ENCODE measurements around the gene DNAJC8.

Gene DNAJC8

DNA sequence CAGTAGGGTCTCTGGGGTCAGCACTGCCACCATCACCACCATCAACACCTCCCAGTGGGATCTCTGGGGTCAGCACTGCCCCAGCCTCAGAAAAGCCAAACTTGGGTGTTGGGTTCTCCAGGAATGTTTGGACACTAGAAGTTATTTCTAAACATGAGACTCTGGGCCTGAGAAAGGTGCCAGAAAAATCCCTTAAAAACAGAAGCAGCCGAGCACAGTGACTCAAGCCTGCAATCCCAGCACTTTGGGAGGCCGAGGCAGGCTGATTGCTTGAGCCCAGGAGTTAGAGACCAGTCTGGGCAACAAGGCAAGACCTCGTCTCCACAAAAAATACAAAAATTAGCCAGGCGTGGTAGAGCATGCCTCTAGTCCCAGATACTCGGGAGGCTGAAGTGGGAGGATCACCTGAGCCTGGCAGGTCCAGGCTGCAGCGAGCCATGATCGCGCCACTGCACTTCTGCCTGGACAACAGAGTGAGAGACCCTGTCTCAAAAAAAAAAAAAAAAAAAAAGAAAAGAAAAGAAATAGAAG is 56.8 kb downstream of the DNAJC8 start:
- DNase-seq (ENCODE audit: extremely low spot score, insufficient read length, low read depth) (no peak), FAIRE-seq (no peak)

DNA sequence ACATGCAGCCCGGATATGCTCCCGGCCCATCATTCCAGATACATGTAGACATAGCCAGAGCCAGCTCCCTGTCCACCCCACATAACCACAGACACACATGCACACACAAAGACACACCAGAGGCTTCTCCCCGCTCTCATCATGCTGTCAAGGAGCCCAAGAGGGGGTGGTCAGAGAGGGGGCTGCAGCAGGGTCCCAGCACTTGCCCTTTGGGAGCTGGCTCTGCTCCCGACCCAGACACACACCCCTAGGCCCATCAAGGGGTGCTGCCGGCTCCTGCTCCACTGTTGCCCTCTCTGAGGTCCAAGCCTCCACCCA is 58.9 kb downstream of the DNAJC8 start:
- DNase-seq (ENCODE audit: extremely low spot score, insufficient read length, low read depth) (no peak), FAIRE-seq (no peak)

DNA sequence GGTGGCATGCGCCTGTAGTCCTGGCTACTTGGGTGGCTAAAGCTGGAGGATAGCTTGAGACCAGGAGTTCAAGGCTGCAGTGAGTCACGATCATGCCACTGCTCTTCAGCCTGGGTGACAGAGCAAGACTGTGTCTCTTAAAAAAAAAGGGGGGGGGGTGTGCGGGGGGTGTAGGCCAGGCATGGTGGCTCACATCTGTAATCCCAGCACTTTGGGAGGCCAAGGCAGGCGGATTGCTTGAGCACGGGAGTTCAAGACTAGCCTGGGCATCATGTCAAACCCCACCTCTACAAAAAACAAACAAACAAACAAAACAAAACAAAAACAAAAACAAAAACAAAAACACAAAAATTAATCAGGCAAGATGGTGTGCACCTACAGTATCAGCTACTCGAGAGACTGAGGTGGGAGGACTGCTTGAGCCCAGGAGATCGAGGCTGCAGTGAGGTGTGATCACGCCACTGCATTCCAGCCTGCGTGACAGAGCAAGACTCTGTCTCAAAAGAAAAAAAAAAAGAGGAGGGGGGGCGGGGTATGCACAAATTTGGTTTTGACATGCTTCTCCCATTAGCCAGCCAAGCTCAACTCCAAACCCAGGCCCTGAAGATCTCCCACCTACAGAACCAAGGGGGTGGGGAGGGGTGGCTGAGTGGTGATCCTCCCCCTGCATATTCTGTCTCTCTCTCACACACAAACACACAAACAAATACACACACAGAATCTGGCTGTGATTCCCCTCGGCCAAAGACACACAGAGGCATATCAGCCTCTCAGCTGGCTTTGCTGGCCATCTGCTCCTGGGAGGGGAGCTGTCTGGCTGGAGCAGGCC is 59.5 kb downstream of the DNAJC8 start:
- DNase-seq (ENCODE audit: extremely low spot score, insufficient read length, low read depth) (no peak), FAIRE-seq (peak; percentile 41)

DNA sequence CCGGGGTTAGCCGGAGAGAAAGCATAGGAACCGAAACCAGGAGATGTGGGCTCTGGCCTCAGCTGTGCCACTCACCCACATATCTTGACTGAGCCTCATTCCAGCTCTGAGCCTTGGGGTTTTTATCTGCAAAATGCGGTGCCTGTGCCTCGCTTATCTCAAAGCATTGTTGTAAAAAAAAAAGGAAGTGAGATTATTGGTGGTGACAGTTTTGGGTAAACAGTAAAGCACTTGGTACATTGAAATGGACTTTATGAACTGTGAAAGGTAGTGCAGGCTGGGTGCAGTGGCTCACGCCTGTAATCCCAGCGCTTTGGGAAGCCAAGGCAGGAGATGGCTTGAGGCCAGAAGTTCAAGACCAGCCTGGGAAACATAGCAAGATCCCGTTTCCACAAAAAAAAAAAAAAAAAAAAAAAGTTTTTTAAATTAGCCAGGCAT is 60.1 kb downstream of the DNAJC8 start:
- no peak for DNase-seq (ENCODE audit: extremely low spot score, insufficient read length, low read depth)
- peak; percentile 99 for FAIRE-seq

DNA sequence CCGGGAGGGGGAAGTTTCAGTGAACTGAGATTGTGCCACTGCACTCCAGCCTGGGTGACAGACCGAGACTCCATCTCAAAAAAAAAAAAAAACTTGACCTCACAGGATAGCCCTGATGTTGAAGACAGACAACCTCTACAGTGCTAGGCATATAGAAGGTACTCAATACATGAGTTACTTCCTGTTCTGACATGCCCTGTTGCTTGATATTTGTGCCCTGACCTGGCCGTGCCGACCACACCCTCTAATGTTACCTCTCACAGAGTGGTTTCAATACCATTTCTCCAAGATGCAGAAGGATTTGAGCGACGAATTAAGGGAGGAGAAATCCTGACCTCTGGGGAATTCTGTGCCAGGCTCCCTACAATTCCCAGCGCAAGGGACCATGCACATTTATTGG is 61.6 kb downstream of the DNAJC8 start:
- DNase-seq (ENCODE audit: extremely low spot score, insufficient read length, low read depth) = no peak

DNA sequence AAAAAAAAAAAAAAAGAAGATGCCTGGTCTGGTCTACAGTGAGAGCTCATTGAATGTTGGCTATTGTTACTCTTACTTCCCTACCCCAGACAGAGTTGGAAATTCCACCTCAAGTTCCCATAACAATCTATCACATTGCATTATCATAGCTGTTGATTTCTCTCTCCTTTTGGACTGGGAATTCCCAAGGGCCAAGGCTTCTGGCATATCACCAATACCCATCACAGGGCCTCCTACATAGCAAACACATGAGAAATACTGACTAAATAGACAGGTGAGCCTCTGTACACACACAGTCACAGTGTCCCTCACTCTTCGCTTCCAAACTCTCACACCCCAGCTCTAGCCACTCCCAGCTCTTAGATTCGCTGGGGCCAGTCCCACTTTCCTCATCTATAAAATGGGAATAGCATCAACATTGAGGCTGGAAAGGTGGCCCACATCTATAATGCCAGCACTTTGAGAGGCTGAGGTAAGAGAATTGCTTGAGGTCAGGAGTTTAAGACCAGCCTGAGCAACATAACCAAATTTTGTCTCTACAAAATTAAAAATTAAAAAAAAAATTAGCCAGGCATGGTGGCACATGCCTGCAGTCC is 62.7 kb downstream of the DNAJC8 start:
- DNase-seq (ENCODE audit: extremely low spot score, insufficient read length, low read depth) (no peak), FAIRE-seq (no peak)

More for the DNA sequence above, 61.6 kb downstream of the DNAJC8 start:
- FAIRE-seq = peak; percentile 88

DNA sequence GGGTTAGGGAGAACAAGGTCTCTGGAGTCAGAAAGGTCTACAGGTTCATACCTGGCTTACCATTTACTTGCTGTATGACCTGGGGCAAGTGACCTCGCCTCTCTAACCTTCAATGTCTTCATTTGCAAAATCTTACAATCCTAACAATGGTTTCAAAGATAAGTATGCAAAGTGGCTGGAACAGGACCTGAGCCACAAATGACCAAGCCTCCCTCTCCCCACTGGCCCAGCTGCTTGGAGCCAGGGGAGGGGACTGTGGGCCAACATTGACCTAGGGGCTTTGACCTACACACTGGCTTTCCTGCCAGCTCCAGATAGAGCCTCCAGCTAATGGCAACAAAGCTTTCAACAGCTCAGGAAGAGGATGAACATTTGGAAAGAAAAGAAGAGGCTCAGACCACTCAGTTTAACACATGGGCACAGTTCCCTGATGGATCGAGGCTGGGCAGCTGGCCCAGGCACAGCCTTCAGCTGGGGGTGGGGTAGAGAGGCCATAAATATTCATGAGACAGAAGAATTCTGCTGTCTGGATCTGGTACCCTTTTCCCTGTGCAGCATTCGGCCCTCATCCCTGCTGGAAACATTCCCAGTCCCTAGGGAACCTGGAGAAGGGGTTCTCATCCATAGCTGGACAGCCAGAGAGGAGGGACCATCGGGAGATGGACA is 69.2 kb downstream of the DNAJC8 start:
- FAIRE-seq = no peak
- DNase-seq (ENCODE audit: extremely low spot score, insufficient read length, low read depth) = no peak

DNA sequence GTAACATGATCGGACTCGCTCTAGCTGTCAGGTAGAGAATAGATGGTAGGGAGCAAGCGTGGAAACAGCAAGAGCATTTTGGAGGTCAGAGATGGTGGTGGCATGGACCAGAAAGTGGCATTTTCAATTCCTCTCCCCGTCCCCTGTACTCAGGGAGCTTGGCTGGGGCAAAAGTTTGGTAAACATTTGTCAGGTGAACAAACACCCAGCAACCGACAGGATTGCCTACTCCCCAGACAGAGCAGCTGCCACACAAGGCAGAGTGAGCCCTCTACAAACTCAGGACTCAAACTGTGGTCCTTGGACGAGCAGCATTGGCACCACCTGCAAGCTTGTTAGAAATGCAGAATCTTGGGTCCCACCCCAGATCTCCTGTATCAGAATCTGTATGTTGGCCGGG is 70.7 kb downstream of the DNAJC8 start:
- no peak for DNase-seq (ENCODE audit: extremely low spot score, insufficient read length, low read depth)
- FAIRE-seq = no peak

DNA sequence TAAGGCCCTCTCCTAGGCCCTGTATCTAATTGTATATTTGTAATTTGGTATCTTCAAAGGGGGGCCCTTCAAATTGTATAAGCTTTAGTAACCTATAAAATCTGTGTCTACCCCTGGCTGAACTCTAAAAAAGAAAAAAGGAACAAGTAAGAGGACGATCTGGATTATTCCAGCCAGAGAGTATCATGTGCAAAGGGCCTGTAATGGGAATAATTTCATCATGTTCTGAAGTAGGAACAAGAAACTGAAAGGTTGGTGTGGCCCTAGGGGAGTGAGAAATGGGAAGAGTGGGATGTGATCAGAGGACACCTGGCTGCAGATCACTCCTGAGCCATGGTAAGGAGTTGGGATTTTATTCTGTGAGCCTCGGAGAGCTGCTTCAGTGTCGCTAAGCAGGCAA is 71.1 kb downstream of the DNAJC8 start:
- FAIRE-seq (no peak), DNase-seq (ENCODE audit: extremely low spot score, insufficient read length, low read depth) (no peak)

DNA sequence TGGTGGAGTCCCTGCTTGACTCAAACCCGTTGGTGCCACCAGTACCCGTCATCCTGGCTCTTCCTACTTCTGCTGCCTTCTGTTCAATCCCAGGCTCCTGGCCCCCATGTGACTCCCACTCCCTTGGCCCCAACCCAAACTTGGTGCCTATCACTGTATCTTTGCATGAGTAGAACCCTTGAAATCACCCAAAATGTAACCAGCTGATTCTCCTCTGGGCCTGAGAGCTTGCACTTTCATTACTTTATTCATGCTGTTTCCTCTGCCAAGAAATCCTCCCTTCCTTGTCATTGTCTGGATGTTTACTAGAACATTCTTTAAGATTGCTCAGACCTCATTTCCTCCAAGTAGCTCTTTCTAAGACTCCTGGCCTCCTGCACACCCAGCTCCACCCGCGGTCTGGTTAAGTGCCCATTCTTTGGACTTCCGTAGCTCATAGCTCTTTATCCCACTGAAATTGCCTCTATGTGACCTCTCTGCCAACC is 72.0 kb downstream of the DNAJC8 start:
- DNase-seq (ENCODE audit: extremely low spot score, insufficient read length, low read depth) = no peak
- no peak for FAIRE-seq

DNA sequence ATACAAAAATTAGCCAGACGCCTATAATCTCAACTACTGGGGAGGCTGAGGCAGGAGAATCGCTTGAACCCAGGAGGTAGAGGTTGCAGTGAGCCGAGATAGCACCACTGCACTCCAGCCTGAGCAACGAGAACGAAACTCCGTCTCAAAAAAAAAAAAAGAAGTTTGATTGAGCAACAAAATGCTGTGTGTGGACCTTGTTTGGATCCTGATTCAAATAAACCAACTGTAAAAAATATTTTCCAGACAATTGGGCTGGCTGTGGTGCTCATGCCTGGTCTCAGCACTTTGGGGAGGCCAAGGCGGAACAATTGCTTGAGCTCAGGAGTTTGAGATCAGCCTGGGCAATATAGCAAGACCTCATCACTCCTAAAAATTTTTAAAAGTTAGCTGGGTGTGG is 73.1 kb downstream of the DNAJC8 start:
- FAIRE-seq (no peak), DNase-seq (ENCODE audit: extremely low spot score, insufficient read length, low read depth) (no peak)

DNA sequence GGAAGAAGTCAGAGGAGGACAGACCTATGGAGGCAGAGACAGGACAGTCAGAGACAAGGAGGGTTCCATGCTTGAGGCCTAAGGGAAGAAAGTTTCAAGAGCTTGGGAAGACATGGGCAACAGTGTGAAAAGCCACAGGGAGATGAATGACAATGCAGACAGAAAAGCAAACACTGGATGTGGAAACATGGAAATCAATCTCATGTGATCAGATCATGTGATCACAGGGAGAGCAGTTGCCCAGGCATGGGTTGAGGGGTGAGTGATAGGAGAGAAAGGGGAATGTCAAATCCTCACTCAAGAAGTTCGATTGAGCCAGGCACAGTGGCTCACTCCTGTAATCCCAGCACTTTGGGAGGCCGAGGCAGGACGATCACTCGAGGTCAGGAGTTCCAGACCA is 73.6 kb downstream of the DNAJC8 start:
- FAIRE-seq (no peak), DNase-seq (ENCODE audit: extremely low spot score, insufficient read length, low read depth) (no peak)

DNA sequence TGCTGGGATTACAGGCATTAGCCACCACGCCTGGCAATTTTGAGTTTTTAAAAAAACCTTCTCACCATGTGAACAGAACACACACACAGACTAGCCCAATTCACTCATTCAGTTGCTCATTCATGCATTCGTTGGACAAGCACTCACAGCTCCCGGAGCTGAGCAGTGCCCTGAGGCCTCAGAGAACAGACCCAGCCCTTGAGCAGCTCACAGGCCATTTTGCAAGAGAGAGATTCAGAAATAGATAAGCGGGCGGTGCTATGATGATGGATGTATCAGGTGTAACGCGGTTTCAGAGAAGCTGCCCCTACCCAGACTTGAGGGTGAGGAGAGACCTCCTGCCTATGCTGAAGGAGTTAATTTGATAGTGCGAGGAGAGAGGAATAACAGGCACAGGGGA is 74.9 kb downstream of the DNAJC8 start:
- DNase-seq (ENCODE audit: extremely low spot score, insufficient read length, low read depth) (no peak), FAIRE-seq (no peak)

DNA sequence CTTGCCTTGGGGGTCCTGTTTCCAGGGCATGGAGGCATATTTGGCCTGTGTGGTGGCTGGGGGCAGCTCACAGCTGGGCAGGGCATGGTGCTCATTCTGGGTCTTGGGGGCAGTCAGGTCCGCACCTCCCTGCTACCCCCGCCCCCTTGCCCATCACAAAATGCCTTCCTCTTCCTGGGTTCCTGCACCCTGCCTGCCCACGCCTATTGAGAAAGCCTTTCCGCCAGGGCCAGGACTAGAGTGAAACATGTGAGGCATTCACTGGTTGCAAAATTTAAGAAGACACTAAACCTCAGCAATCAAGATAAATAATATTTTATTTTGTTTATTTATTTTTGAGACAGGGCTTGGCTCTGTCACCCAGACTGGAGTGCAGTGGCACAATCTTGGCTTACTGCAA is 76.0 kb downstream of the DNAJC8 start:
- FAIRE-seq (no peak), DNase-seq (ENCODE audit: extremely low spot score, insufficient read length, low read depth) (no peak)

DNA sequence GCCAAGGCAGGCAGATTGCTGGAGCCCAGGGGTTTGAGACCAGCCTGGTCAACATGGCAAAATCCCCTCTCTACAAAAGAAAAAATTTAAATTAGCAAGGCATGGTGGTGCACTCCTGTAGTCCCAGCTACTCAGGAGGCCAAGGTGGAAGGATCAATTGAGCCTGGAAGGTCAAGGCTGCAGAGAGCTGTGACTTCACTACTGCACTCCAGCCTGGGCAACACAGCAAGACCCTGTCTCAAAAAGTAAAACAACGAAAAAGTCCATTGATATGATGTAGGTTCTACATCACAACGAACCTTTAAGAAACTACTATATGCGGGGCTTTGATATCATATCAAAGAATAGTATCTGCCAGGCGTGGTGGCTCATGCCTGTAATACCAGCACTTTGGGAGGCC is 77.2 kb downstream of the DNAJC8 start:
- DNase-seq (ENCODE audit: extremely low spot score, insufficient read length, low read depth) = no peak
- FAIRE-seq = no peak

DNA sequence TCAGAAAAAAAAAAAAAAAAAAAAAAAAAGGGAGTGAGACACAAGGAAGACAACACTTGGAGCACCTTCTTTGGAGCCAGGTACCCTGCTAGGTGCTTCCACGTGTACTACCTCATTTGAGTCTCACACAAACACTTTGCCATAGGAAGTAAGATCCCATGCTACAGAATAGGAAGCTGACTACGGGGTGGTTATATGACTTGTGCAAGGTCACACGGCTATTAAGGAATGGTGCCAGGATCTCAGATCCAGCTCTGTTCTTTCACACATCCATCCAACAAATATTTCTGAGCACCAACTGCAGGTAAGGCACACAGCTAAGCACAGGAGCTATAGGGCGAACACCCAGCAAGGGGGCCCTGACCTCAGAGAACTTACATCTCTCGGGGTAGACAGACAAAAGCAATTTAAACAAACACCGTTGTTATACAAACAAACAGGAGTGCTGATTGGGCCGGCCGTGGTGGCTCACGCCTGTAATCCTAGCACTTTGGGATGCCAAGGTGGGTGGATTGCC is 78.7 kb downstream of the DNAJC8 start:
- DNase-seq (ENCODE audit: extremely low spot score, insufficient read length, low read depth) = no peak
- no peak for FAIRE-seq

All from GM18507 (cell line).